CD4-positive, CD25-positive, alpha-beta regulatory T cell (primary cell): ENCODE measurements around the gene LHPP. TPM values are rescaled to one million over a fixed set of nuclear protein-coding genes. Genes with fewer than 3 reads are reported as not detected.

Source experiments
- ATAC-seq, 2 donors: fragments of 150-1000 bp; cut with Tn5 transposase; one replicate each; pipeline ENCODE4 v1.10.0; 2021; ENCODE audit warnings: low read depth in 2 of 2, moderate number of reproducible peaks in 2 of 2, moderate library complexity in 1 of 2
- DNase-seq, 3 donors: peaks; one replicate each; pipeline versions ENCODE4 v3.0.0 to v3.0.0-alpha.2; 2012 to 2022; ENCODE audit warnings: mixed read lengths in 1 of 3
- H3K27ac ChIP-seq: one replicate; pipeline ENCODE4 v1.7.0; 2013; ENCODE audit warnings: mild to moderate bottlenecking, low read length; ENCODE audit not compliant: insufficient read depth, poor library complexity, severe bottlenecking
- H3K27me3 ChIP-seq: one replicate; pipeline ENCODE4 v1.7.0; 2013; ENCODE audit warnings: low read length; ENCODE audit not compliant: control insufficient read depth, insufficient read depth
- H3K36me3 ChIP-seq: one replicate; pipeline ENCODE4 v1.7.0; 2013; ENCODE audit warnings: mild to moderate bottlenecking, low read length, moderate library complexity; ENCODE audit not compliant: control insufficient read depth, insufficient read depth
- H3K4me1 ChIP-seq: 2 replicates; pipeline ENCODE4 v1.7.0; 2013; ENCODE audit warnings: mild to moderate bottlenecking, low read length; ENCODE audit not compliant: insufficient read depth, control insufficient read depth, poor library complexity, severe bottlenecking
- H3K4me3 ChIP-seq: one replicate; pipeline ENCODE4 v1.7.0; 2013; ENCODE audit warnings: low read depth, mild to moderate bottlenecking, low read length, moderate library complexity
- H3K9me3 ChIP-seq, 2 experiments: 1 replicate in 1 of 2; 2 replicates in 1 of 2; pipeline ENCODE4 v1.7.0; 2013; ENCODE audit warnings: low read length in 2 of 2, mild to moderate bottlenecking in 1 of 2, moderate library complexity in 1 of 2; ENCODE audit not compliant: control insufficient read depth in 2 of 2
- H3K27ac Mint-ChIP-seq, 3 donors: one replicate each; pipeline ENCODE4 v1.8.0; 2020 to 2022; ENCODE audit warnings: mild to moderate bottlenecking in 3 of 3, mixed read lengths in 3 of 3, moderate library complexity in 2 of 3
- H3K27me3 Mint-ChIP-seq: one replicate; pipeline ENCODE4 v1.8.0; 2022; ENCODE audit warnings: mild to moderate bottlenecking, mixed read lengths
- H3K36me3 Mint-ChIP-seq: one replicate; pipeline ENCODE4 v1.8.0; 2020; ENCODE audit warnings: mixed read lengths
- H3K4me1 Mint-ChIP-seq, 4 donors: one replicate each; pipeline ENCODE4 v1.8.0; 2020 to 2022; ENCODE audit warnings: mixed read lengths in 4 of 4, mild to moderate bottlenecking in 1 of 4
- H3K4me3 Mint-ChIP-seq, 4 donors: one replicate each; pipeline ENCODE4 v1.8.0; 2020 to 2022; ENCODE audit warnings: mild to moderate bottlenecking in 4 of 4, mixed read lengths in 4 of 4, moderate library complexity in 3 of 4
- H3K9me3 Mint-ChIP-seq, 7 donors: one replicate each; pipeline ENCODE4 v1.8.0; 2020 to 2022; ENCODE audit warnings: mixed read lengths in 7 of 7, mild to moderate bottlenecking in 3 of 7, moderate library complexity in 2 of 7
- polyA plus RNA-seq, 4 donors: library from polyadenylated mRNA; unstranded; fragments of 300-500 nt; fragmentation: Illumina TruSeq; gene quantifications; one replicate each; pipeline ENCODE4 v1.2.3, GENCODE V29; 2021
- total RNA-seq: library from RNA; stranded (reverse); gene quantifications from one replicate; pipeline ENCODE4 v1.2.3, GENCODE V29; 2022

The LHPP gene
- total and polyA plus RNA-seq, 5 donors from 2014 or later: 20.1 to 29.2 (median 25.0) TPM

- Mint-ChIP-seq H3K27ac (no peak overlapping the region), H3K36me3 (peaks cover 3% of the 10 kb centered on the region)
- ATAC-seq: no peak
Observed at GRCh38 chr10:124458889-124459288, 2.7 kb upstream of the LHPP start.

DNA sequence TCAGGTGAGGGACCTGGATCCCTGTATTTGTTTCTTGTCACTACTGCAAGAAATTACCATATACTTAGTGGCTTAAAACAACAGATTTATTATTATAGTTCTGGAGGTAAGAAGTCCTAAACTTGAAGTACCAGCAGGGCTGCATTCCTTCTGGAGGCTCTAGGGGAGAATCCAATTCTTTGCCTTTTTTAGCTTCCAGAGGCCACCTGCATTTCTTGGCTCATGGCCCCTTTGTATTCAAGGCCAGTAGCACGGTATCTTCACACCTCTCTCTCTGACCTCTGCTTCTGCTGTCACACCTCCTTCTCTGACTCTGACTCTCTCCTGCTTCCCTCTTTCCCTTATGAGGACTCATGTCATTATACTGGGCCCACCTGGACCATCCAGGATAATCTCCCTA, 2.2 kb upstream of the LHPP start:
- Histone ChIP-seq H3K27ac (no peak overlapping the region), H3K4me1 (peaks cover 12% of the 10 kb centered on the region), H3K9me3 (no peaks in the 10 kb centered on the region), H3K27me3 (peaks cover 11% of the 10 kb centered on the region), H3K4me3 (no peak overlapping the region), H3K36me3 (no peaks in the 10 kb centered on the region)
- Mint-ChIP-seq H3K27ac (no peak overlapping the region), H3K9me3 (peaks cover 0 to 2% (median 0%) of the 10 kb centered on the region in 7 donors), H3K4me1 (peaks cover 6 to 18% (median 10%) of the 10 kb centered on the region in 4 donors), H3K4me3 (peak overlapping the region in 1 of 4 donors; percentile 81), H3K27me3 (peaks cover 47% of the 10 kb centered on the region), H3K36me3 (peaks cover 3% of the 10 kb centered on the region)
- ATAC-seq (no peak), DNase-seq (no peak)

More at GRCh38 chr10:124458889-124459288, 2.7 kb upstream of the LHPP start:
- H3K4me3 ChIP-seq: no peak overlapping the region
- no peak overlapping the region for H3K27ac ChIP-seq
- H3K27me3 ChIP-seq: peaks cover 15% of the 10 kb centered on the region
- H3K4me3 Mint-ChIP-seq: peak overlapping the region in 1 of 4 donors; percentile 81
- peaks cover 3 to 13% (median 6%) of the 10 kb centered on the region in 4 donors for H3K4me1 Mint-ChIP-seq
- H3K36me3 ChIP-seq: no peaks in the 10 kb centered on the region
- no peaks in the 10 kb centered on the region for H3K9me3 ChIP-seq
- H3K27me3 Mint-ChIP-seq: peaks cover 49% of the 10 kb centered on the region
- H3K9me3 Mint-ChIP-seq: peaks cover 0 to 2% (median 0%) of the 10 kb centered on the region in 7 donors
- no peak for DNase-seq
- peaks cover 10% of the 10 kb centered on the region for H3K4me1 ChIP-seq

GRCh38 chr10:124460144-124460543, 1.5 kb upstream of the LHPP start:
- H3K27me3 Mint-ChIP-seq: peaks cover 41% of the 10 kb centered on the region
- ATAC-seq (no peak), DNase-seq (no peak)
- H3K9me3 ChIP-seq: no peaks in the 10 kb centered on the region
- H3K9me3 Mint-ChIP-seq: peaks cover 0 to 2% (median 0%) of the 10 kb centered on the region in 7 donors
- H3K27ac Mint-ChIP-seq: no peak overlapping the region
- no peak overlapping the region for H3K4me3 ChIP-seq
- no peaks in the 10 kb centered on the region for H3K36me3 ChIP-seq
- peaks cover 12 to 26% (median 17%) of the 10 kb centered on the region in 4 donors for H3K4me1 Mint-ChIP-seq
- H3K27me3 ChIP-seq: peaks cover 4% of the 10 kb centered on the region
- no peak overlapping the region for H3K27ac ChIP-seq
- H3K4me3 Mint-ChIP-seq: peak overlapping the region in 3 of 4 donors; percentile 13 to 86 (median 81)
- H3K36me3 Mint-ChIP-seq: no peaks in the 10 kb centered on the region
- peaks cover 19% of the 10 kb centered on the region for H3K4me1 ChIP-seq

DNA sequence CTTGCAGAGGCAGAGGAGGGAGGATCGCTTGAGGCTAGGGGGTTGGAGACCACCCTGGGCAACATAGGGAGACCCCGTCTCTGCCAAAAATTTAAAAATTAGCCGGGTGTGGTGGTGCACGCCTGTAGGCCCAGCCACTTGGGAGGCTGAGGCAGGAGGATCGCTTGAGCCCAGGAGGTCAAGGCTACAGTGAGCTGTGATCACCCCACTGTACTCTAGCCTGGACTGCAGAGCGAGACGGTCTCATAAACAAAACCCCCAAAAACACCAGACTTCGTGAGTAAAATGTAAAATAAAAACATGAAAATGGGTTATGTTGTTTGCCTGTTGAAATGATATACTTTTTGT, 699 bp downstream of the LHPP start:
- Histone ChIP-seq H3K27me3 (peaks cover 4% of the 10 kb centered on the region), H3K27ac (peak overlapping the region; percentile 72), H3K4me1 (peaks cover 31% of the 10 kb centered on the region), H3K4me3 (peak overlapping the region; percentile 57), H3K9me3 (no peaks in the 10 kb centered on the region), H3K36me3 (no peaks in the 10 kb centered on the region)
- ATAC-seq: no peak
- H3K36me3 Mint-ChIP-seq: no peaks in the 10 kb centered on the region
- peaks cover 0 to 2% (median 0%) of the 10 kb centered on the region in 7 donors for H3K9me3 Mint-ChIP-seq
- no peak for DNase-seq
- peak overlapping the region; percentile 81 to 91 (median 89) for H3K4me3 Mint-ChIP-seq
- peak overlapping the region in 2 of 3 donors; percentile 66 to 91 for H3K27ac Mint-ChIP-seq
- peaks cover 23% of the 10 kb centered on the region for H3K27me3 Mint-ChIP-seq
- H3K4me1 Mint-ChIP-seq: peaks cover 22 to 40% (median 26%) of the 10 kb centered on the region in 4 donors

GRCh38 chr10:124464028-124464965, 2.7 kb downstream of the LHPP start:
- Mint-ChIP-seq H3K27ac (peak overlapping the region; percentile 84 to 96 (median 93)), H3K27me3 (peaks cover 10% of the 10 kb centered on the region), H3K9me3 (peaks cover 0 to 2% (median 0%) of the 10 kb centered on the region in 7 donors), H3K4me1 (peaks cover 22 to 41% (median 26%) of the 10 kb centered on the region in 4 donors), H3K4me3 (peak overlapping the region; percentile 38 to 89 (median 78)), H3K36me3 (peaks cover 2% of the 10 kb centered on the region)
- Histone ChIP-seq H3K4me3 (no peak overlapping the region), H3K9me3 (no peaks in the 10 kb centered on the region), H3K27ac (no peak overlapping the region), H3K4me1 (peaks cover 31% of the 10 kb centered on the region), H3K27me3 (no peaks in the 10 kb centered on the region), H3K36me3 (no peaks in the 10 kb centered on the region)
- no peak for ATAC-seq
- DNase-seq: no peak

- Mint-ChIP-seq H3K4me1 (peaks cover 22 to 46% (median 26%) of the 10 kb centered on the region in 4 donors), H3K27ac (peak overlapping the region; percentile 84 to 96 (median 93)), H3K36me3 (peaks cover 6% of the 10 kb centered on the region)
Observed at GRCh38 chr10:124465003-124465776, 3.6 kb downstream of the LHPP start.

GRCh38 chr10:124465777-124466488, 4.3 kb downstream of the LHPP start:
- Histone ChIP-seq H3K4me1 (peaks cover 31% of the 10 kb centered on the region), H3K4me3 (peak overlapping the region; percentile 55), H3K9me3 (no peaks in the 10 kb centered on the region), H3K27me3 (no peaks in the 10 kb centered on the region), H3K36me3 (peaks cover 3% of the 10 kb centered on the region), H3K27ac (peak overlapping the region; percentile 38)
- H3K36me3 Mint-ChIP-seq: peaks cover 9% of the 10 kb centered on the region
- ATAC-seq: no peak
- no peak for DNase-seq
- peak overlapping the region; percentile 66 to 89 (median 78) for H3K4me3 Mint-ChIP-seq
- peaks cover 4% of the 10 kb centered on the region for H3K27me3 Mint-ChIP-seq
- peaks cover 22 to 48% (median 26%) of the 10 kb centered on the region in 4 donors for H3K4me1 Mint-ChIP-seq
- H3K9me3 Mint-ChIP-seq: peaks cover 0 to 2% (median 0%) of the 10 kb centered on the region in 7 donors
- H3K27ac Mint-ChIP-seq: peak overlapping the region; percentile 84 to 96 (median 93)

More at GRCh38 chr10:124465003-124465776, 3.6 kb downstream of the LHPP start:
- DNase-seq: peak in 1 of 3 donors; percentile 75
- Histone ChIP-seq H3K4me1 (peaks cover 31% of the 10 kb centered on the region), H3K27ac (peak overlapping the region; percentile 38), H3K27me3 (no peaks in the 10 kb centered on the region), H3K4me3 (peak overlapping the region; percentile 55), H3K36me3 (no peaks in the 10 kb centered on the region), H3K9me3 (no peaks in the 10 kb centered on the region)
- H3K4me3 Mint-ChIP-seq: peak overlapping the region; percentile 66 to 89 (median 78)
- H3K9me3 Mint-ChIP-seq: peaks cover 0 to 2% (median 0%) of the 10 kb centered on the region in 7 donors
- H3K27me3 Mint-ChIP-seq: peaks cover 5% of the 10 kb centered on the region
- no peak for ATAC-seq
